IMR-90 (cell line): ENCODE data around the gene ITSN1. TPM values are rescaled to one million over a fixed set of nuclear protein-coding genes. Genes with fewer than 3 reads are reported as not detected.
"Not testable (repeated sequence)": the region's sequence is repeated elsewhere in the genome, so short reads cannot be mapped to it uniquely, and the experiment has no call there.

Experiments used
- ATAC-seq: fragments of 200-7000 bp; cut with Tn5 transposase; 2 replicates; pipeline ENCODE4 v1.9.1; 2020; ENCODE audit warnings: low read depth, mild to moderate bottlenecking, moderate library complexity
- BruUV-seq: library from RNA; stranded (reverse); fragments of 400-500 nt; replicated peaks from 2 replicates; lab custom pipeline; 2021; lab: Mats Ljungman, UMichigan
- CTCF ChIA-PET: fragments of 300-600 bp; formaldehyde crosslinking; extraction: SDS; loops from one replicate; lab custom pipeline; 2021; ENCODE audit warnings: antibody characterized with exemption; lab: Yijun Ruan, JAX
- POLR2A ChIA-PET: fragments of 300-600 bp; sonication (Branson Sonifier 250); formaldehyde crosslinking; loops from one replicate; lab custom pipeline; 2022; ENCODE audit warnings: antibody characterized with exemption; ENCODE audit not compliant: unreplicated experiment; lab: Charles Lee
- DNase-seq: peaks from one replicate; pipeline ENCODE4 v3.0.0; 2013
- H2AFZ ChIP-seq: replicated peaks from 2 replicates; pipeline ENCODE3; 2013; ENCODE audit warnings: low read length, mild to moderate bottlenecking; ENCODE audit not compliant: poor library complexity
- H2AK5ac ChIP-seq: 2 replicates; pipeline ENCODE4 v1.6.1; 2013; ENCODE audit warnings: low read depth, low read length, inconsistent platforms
- H2AK9ac ChIP-seq: replicated peaks from 2 replicates; pipeline ENCODE3; 2013; ENCODE audit warnings: mild to moderate bottlenecking, low read depth, low read length, moderate library complexity; ENCODE audit not compliant: poor library complexity
- H2BK120ac ChIP-seq: 2 replicates; pipeline ENCODE4 v1.6.1; 2013; ENCODE audit warnings: low read depth, low read length, inconsistent platforms
- H2BK15ac ChIP-seq: 3 replicates; pipeline ENCODE4 v1.6.1; 2013; ENCODE audit warnings: low read depth, low read length, inconsistent platforms
- H2BK20ac ChIP-seq: 2 replicates; pipeline ENCODE4 v1.6.1; 2013; ENCODE audit warnings: low read depth, mild to moderate bottlenecking, inconsistent platforms, low read length, moderate library complexity
- H2BK5ac ChIP-seq: 2 replicates; pipeline ENCODE4 v1.6.1; 2013; ENCODE audit warnings: mild to moderate bottlenecking, low read depth, low read length, inconsistent platforms; ENCODE audit not compliant: poor library complexity, severe bottlenecking
- H3K14ac ChIP-seq: replicated peaks from 2 replicates; pipeline ENCODE4 v1.6.1; 2013; ENCODE audit warnings: low read depth, low read length, inconsistent platforms
- H3K18ac ChIP-seq: 2 replicates; pipeline ENCODE4 v1.6.1; 2013; ENCODE audit warnings: low read depth, low read length, control low read depth
- H3K23ac ChIP-seq: 2 replicates; pipeline ENCODE4 v1.6.1; 2013; ENCODE audit warnings: low read depth, low read length, inconsistent platforms
- H3K27ac ChIP-seq: 2 replicates; pipeline ENCODE4 v1.5.1; 2013; ENCODE audit warnings: mild to moderate bottlenecking, control low read depth, low read length; ENCODE audit not compliant: insufficient read depth
- H3K27me3 ChIP-seq: 2 replicates; pipeline ENCODE4 v1.6.1; 2013; ENCODE audit warnings: low read length; ENCODE audit not compliant: control insufficient read depth, insufficient read depth
- H3K36me3 ChIP-seq: 2 replicates; pipeline ENCODE4 v1.6.1; 2013; ENCODE audit warnings: low read length, mixed read lengths; ENCODE audit not compliant: control insufficient read depth, insufficient read depth
- H3K4ac ChIP-seq: 2 replicates; pipeline ENCODE4 v1.6.1; 2013; ENCODE audit warnings: low read depth, low read length, inconsistent platforms
- H3K4me1 ChIP-seq: 2 replicates; pipeline ENCODE4 v1.6.1; 2013; ENCODE audit warnings: low read length, mixed read lengths; ENCODE audit not compliant: control insufficient read depth, insufficient read depth
- H3K4me2 ChIP-seq: 2 replicates; pipeline ENCODE4 v1.6.1; 2013; ENCODE audit warnings: low read depth, mild to moderate bottlenecking, control low read depth, low read length, moderate library complexity
- H3K4me3 ChIP-seq: 2 replicates; pipeline ENCODE4 v1.5.1; 2013; ENCODE audit warnings: low read depth, mild to moderate bottlenecking, control low read depth, low read length, moderate library complexity; ENCODE audit not compliant: insufficient read depth
- H3K56ac ChIP-seq: 2 replicates; pipeline ENCODE4 v1.6.1; 2013; ENCODE audit warnings: low read length, inconsistent platforms; ENCODE audit not compliant: insufficient read depth; ENCODE audit errors: extremely low read depth
- H3K79me1 ChIP-seq, 2 experiments: 2 replicates each; pipeline ENCODE4 v1.6.1; 2013; ENCODE audit warnings: low read length in 2 of 2, inconsistent platforms in 1 of 2, low read depth in 1 of 2
- H3K9ac ChIP-seq: 2 replicates; pipeline ENCODE4 v1.6.1; 2013; ENCODE audit warnings: low read depth, low read length, control low read depth
- H3K9me1 ChIP-seq: 2 replicates; pipeline ENCODE4 v1.6.1; 2013; ENCODE audit warnings: low read length, inconsistent platforms; ENCODE audit not compliant: insufficient read depth
- H3K9me3 ChIP-seq: 2 replicates; pipeline ENCODE4 v1.6.1; 2013; ENCODE audit warnings: low read length; ENCODE audit not compliant: control insufficient read depth, insufficient read depth
- H4K20me1 ChIP-seq: 2 replicates; pipeline ENCODE4 v1.6.1; 2013; ENCODE audit warnings: low read length, inconsistent platforms; ENCODE audit not compliant: insufficient read depth
- H4K5ac ChIP-seq: 2 replicates; pipeline ENCODE4 v1.6.1; 2013; ENCODE audit warnings: mild to moderate bottlenecking, low read depth, low read length, control low read depth
- H4K8ac ChIP-seq, 2 experiments: 2 replicates each; pipeline ENCODE4 v1.6.1; 2013; ENCODE audit warnings: low read depth in 2 of 2, low read length in 2 of 2, control low read depth in 1 of 2, inconsistent platforms in 1 of 2
- H4K91ac ChIP-seq: 2 replicates; pipeline ENCODE4 v1.6.1; 2013; ENCODE audit warnings: low read depth, low read length, inconsistent platforms; ENCODE audit not compliant: insufficient read depth
- WGBS, 2 experiments: methylation state at CpG; one replicate each; pipeline versions ENCODE4 v1.1.5 to v1.1.7; 2013; ENCODE audit warnings: missing lambda C conversion rate in 2 of 2; ENCODE audit not compliant: insufficient read length in 1 of 2; ENCODE audit errors: extremely low coverage in 2 of 2; 5-methylcytosine and 5-hydroxymethylcytosine counted together
- dilution Hi-C: fragments of 300-500 bp; cut with HindIII; formaldehyde crosslinking; loops from one replicate; pipeline ENCODE4 v1.14.3; 2018; ENCODE audit warnings: low sequenced_read_pairs; ENCODE audit not compliant: unreplicated experiment
- in situ Hi-C: fragments of 300-500 bp; cut with MboI; formaldehyde crosslinking; loops from 3 replicates; pipeline ENCODE4 v1.14.3; 2019; ENCODE audit warnings: low sequenced_read_pairs, inconsistent platforms, mixed read lengths
- intact Hi-C: fragments of 100-400 bp; cut with micrococcal nuclease; formaldehyde crosslinking; loops from 2 replicates; pipeline ENCODE4 v1.10.0; 2022
- polyA plus RNA-seq, 3 experiments: library from polyadenylated mRNA; depleted of rRNA; stranded (reverse); fragments of >200 nt; gene quantifications; 2 replicates each; pipeline ENCODE4 v1.2.3, GENCODE V29; 2012; ENCODE audit warnings: low replicate concordance in 1 of 3
- total RNA-seq: library from RNA; depleted of rRNA; stranded (reverse); fragments of >200 nt; gene quantifications from 2 replicates; pipeline ENCODE4 v1.2.3, GENCODE V29; 2012

The ITSN1 gene
- total and polyA plus RNA-seq, 2 of the 4 experiments (the other 2 are of a cell fraction): 45.4 to 62.0 TPM

DNA sequence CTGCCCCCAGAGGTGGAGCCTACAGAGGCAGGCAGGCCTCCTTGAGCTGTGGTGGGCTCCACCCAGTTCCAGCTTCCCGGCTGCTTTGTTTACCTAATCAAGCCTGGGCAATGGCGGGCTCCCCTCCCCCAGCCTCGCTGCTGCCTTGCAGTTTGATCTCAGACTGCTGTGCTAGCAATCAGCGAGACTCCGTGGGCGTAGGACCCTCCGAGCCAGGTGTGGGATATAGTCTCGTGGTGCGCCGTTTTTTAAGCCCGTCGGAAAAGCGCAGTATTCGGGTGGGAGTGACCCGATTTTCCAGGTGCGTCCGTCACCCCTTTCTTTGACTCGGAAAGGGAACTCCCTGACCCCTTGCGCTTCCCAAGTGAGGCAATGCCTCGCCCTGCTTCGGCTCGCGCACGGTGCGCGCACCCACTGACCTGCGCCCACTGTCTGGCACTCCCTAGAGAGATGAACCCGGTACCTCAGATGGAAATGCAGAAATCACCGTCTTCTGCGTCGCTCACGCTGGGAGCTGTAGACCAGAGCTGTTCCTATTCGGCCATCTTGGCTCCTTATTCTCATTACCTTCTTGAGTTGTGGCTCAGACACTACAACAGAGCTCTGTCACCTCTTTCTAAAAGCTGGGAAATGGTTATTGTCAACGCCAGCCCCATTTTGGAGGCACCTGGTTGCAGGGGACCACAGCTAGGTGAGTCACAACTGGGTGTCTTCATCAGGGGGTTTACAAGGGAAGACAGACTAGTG is 288.9 kb downstream of the ITSN1 start:
- dilution Hi-C loops, H3K79me1 ChIP-seq, H2AK9ac ChIP-seq, H3K9me1 ChIP-seq, H3K9me3 ChIP-seq, H3K27me3 ChIP-seq, H3K4me3 ChIP-seq, intact Hi-C loops, BruUV-seq, in situ Hi-C loops, H3K36me3 ChIP-seq, H2AK5ac ChIP-seq, DNase-seq, H3K4me1 ChIP-seq, POLR2A ChIA-PET, H4K20me1 ChIP-seq: not testable (repeated sequence)
- Histone ChIP-seq H3K27ac (peak overlapping the region; percentile 60; the same call in 1 of the 2 replicates), H3K18ac (peak overlapping the region; percentile 96), H2BK15ac (peak overlapping the region; percentile 93; the same call in 2 of the 3 replicates), H3K9ac (peak overlapping the region; percentile 27; the same call in 1 of the 2 replicates), H4K91ac (peak overlapping the region; percentile 75), H3K4ac (peak overlapping the region; percentile 83), H3K4me2 (peak overlapping the region; percentile 76), H3K56ac (peak overlapping the region; percentile 35; the same call in 1 of the 2 replicates), H4K5ac (peak overlapping the region; percentile 98), H4K8ac (peak overlapping the region; percentile 90 to 99), H2AFZ (peak overlapping the region; percentile 87), H3K23ac (peak overlapping the region; percentile 53; the same call in 1 of the 2 replicates), H2BK120ac (peak overlapping the region; percentile 95), H2BK5ac (peak overlapping the region; percentile 36), H3K14ac (peak overlapping the region; percentile 74), H2BK20ac (peak overlapping the region; percentile 31; the same call in 1 of the 2 replicates)
- ATAC-seq: peak; percentile 21; the same call in 1 of the 2 replicates
- CTCF ChIA-PET: interaction anchor here (0.6 kb wide), 1 partner anchor 160 kb away, joined by 3 read pairs; no protein-coding TSS in a partner anchor
- WGBS, 2 experiments: 97% methylated on average over 4 of the region's 34 CpGs; no CpG with 5 or more reads in 1 of the 2 experiments
